Sigmoid colon (tissue), 4 donors: ENCODE results near the gene PODNL1.

Experiments
- CTCF ChIP-seq, 4 experiments: fragments of 450-650 bp in 3 of 4; fragments of 200-600 bp in 1 of 4; IDR thresholded peaks; one replicate each; pipeline ENCODE4 v1.5.1; 2016 to 2019; ENCODE audit warnings: antibody characterized with exemption in 4 of 4, mild to moderate bottlenecking in 3 of 4, moderate library complexity in 2 of 4
- EP300 ChIP-seq, 4 donors: sonication (generic); formaldehyde crosslinking; IDR thresholded peaks; one replicate each; pipeline ENCODE4 v1.6.1; 2017; ENCODE audit warnings: antibody characterized with exemption in 4 of 4
- POLR2A ChIP-seq, 2 donors: fragments of 450-650 bp; IDR thresholded peaks; one replicate each; pipeline ENCODE4 v1.6.1; 2016; ENCODE audit warnings: antibody characterized with exemption in 2 of 2, mild to moderate bottlenecking in 2 of 2, moderate library complexity in 2 of 2
- POLR2AphosphoS5 ChIP-seq, 4 donors: sonication (generic); formaldehyde crosslinking; IDR thresholded peaks; one replicate each; pipeline ENCODE4 v1.6.1; 2017; ENCODE audit warnings: antibody characterized with exemption in 4 of 4

DNA sequence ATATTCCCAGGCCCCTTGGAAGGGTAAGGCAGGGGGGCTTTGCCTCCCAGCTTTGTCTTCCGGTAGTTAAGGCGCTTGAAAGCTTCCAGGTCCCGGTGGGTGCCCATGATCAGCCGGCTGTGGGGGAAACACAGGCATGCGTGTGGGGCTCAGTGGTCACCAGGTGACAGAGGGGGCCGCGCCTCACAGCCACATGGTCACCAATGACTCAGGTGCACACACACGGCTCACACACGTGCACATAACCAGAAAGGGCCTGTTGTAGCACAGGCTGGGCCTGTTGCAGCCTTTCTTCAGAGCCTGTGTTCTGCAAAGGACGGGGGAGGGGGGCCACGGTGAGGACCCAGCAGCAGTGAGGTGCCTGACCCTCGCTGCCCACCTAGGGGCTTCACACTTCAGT, 55.4 kb downstream of the PODNL1 start:
- no peak for TF ChIP-seq CTCF (IDR thresholded peaks at IDR 0.05)
- TF ChIP-seq EP300 (IDR thresholded peaks at IDR 0.05) = no peak
- no peak for TF ChIP-seq POLR2A (IDR thresholded peaks at IDR 0.05)
- no peak for TF ChIP-seq POLR2AphosphoS5 (IDR thresholded peaks at IDR 0.05)
